ENCODE results near the gene PRSS56. TPM values are rescaled to one million over a fixed set of nuclear protein-coding genes. Genes with fewer than 3 reads are reported as not detected.
"Not testable (repeated sequence)": the region's sequence is repeated elsewhere in the genome, so short reads cannot be mapped to it uniquely, and the experiment has no call there.

The PRSS56 gene
- total and polyA plus RNA-seq, 2 donors (not counting 1 experiment from before 2014, with no cell fraction given): not detected

GRCh38 chr2:232532419-232532818 is 12.2 kb downstream of the PRSS56 start:
- Histone ChIP-seq H3K27ac (ENCODE audit: insufficient read depth, low read length) (no peak overlapping the region), H3K36me3 (ENCODE audit: control insufficient read depth, insufficient read depth, low read length) (no peaks in the 10 kb centered on the region), H3K9ac (ENCODE audit: insufficient read depth, low read length) (no peak overlapping the region), H3K4me2 (ENCODE audit: extremely low read depth, insufficient read depth, low read length) (no peak overlapping the region), H3K79me2 (ENCODE audit: control insufficient read depth, insufficient read depth, low read length) (no peaks in the 10 kb centered on the region), H2AFZ (ENCODE audit: low read length) (no peak overlapping the region), H3K4me1 (ENCODE audit: control insufficient read depth, extremely low read depth, insufficient read depth, low read length) (no peaks in the 10 kb centered on the region), H3K4me3 (replicated peaks in 1 of 4; ENCODE audit: control extremely low read depth in 1 of 4, insufficient read depth in 1 of 4, low read depth in 3 of 4, low read length in 4 of 4) (no peak overlapping the region), H4K20me1 (ENCODE audit: control insufficient read depth, extremely low read depth, insufficient read depth, low read length) (no peaks in the 10 kb centered on the region), H3K9me3 (ENCODE audit: control insufficient read depth, insufficient read depth, low read depth, low read length) (no peaks in the 10 kb centered on the region), H3K27me3 (ENCODE audit: control insufficient read depth, insufficient read depth, low read length) (no peaks in the 10 kb centered on the region)
- TF ChIP-seq CTCF (conservative IDR thresholded peaks at IDR 0.05 in 1 of 2, IDR thresholded peaks at IDR 0.05 in 1 of 2; ENCODE audit: low read depth in 1 of 2, low read length in 2 of 2) (no peak), EZH2 (IDR thresholded peaks at IDR 0.05; ENCODE audit: low read length, missing control alignments) (no peak)
- no peak for DNase-seq (ENCODE audit: low read depth in 2 of 2)

GRCh38 chr2:232532821-232533220 is 12.6 kb downstream of the PRSS56 start:
- DNase-seq (ENCODE audit: low read depth in 2 of 2); H3K4me2 ChIP-seq (ENCODE audit: extremely low read depth, insufficient read depth, low read length); H3K4me1 ChIP-seq (ENCODE audit: control insufficient read depth, extremely low read depth, insufficient read depth, low read length); H3K79me2 ChIP-seq (ENCODE audit: control insufficient read depth, insufficient read depth, low read length); H3K9me3 ChIP-seq (ENCODE audit: control insufficient read depth, insufficient read depth, low read depth, low read length); H3K27me3 ChIP-seq (ENCODE audit: control insufficient read depth, insufficient read depth, low read length); H4K20me1 ChIP-seq (ENCODE audit: control insufficient read depth, extremely low read depth, insufficient read depth, low read length); H3K36me3 ChIP-seq (ENCODE audit: control insufficient read depth, insufficient read depth, low read length); H3K9ac ChIP-seq (ENCODE audit: insufficient read depth, low read length); H2AFZ ChIP-seq (ENCODE audit: low read length); H3K27ac ChIP-seq (ENCODE audit: insufficient read depth, low read length); H3K4me3 ChIP-seq (replicated peaks in 1 of 4; ENCODE audit: control extremely low read depth in 1 of 4, insufficient read depth in 1 of 4, low read depth in 3 of 4, low read length in 4 of 4): not testable (repeated sequence)

GRCh38 chr2:232533944-232534710 is 13.9 kb downstream of the PRSS56 start:
- Histone ChIP-seq H4K20me1 (ENCODE audit: control insufficient read depth, extremely low read depth, insufficient read depth, low read length) (no peaks in the 10 kb centered on the region), H3K27ac (ENCODE audit: insufficient read depth, low read length) (no peak overlapping the region), H3K36me3 (ENCODE audit: control insufficient read depth, insufficient read depth, low read length) (no peaks in the 10 kb centered on the region), H3K4me1 (ENCODE audit: control insufficient read depth, extremely low read depth, insufficient read depth, low read length) (no peaks in the 10 kb centered on the region), H3K9me3 (ENCODE audit: control insufficient read depth, insufficient read depth, low read depth, low read length) (no peaks in the 10 kb centered on the region), H2AFZ (ENCODE audit: low read length) (no peak overlapping the region), H3K27me3 (ENCODE audit: control insufficient read depth, insufficient read depth, low read length) (peaks cover 3% of the 10 kb centered on the region), H3K79me2 (ENCODE audit: control insufficient read depth, insufficient read depth, low read length) (no peaks in the 10 kb centered on the region), H3K9ac (ENCODE audit: insufficient read depth, low read length) (no peak overlapping the region), H3K4me3 (replicated peaks in 1 of 4; ENCODE audit: control extremely low read depth in 1 of 4, insufficient read depth in 1 of 4, low read depth in 3 of 4, low read length in 4 of 4) (no peak overlapping the region), H3K4me2 (ENCODE audit: extremely low read depth, insufficient read depth, low read length) (no peak overlapping the region)
- DNase-seq (ENCODE audit: low read depth in 2 of 2): no peak
- no peak for TF ChIP-seq CTCF (conservative IDR thresholded peaks at IDR 0.05 in 1 of 2, IDR thresholded peaks at IDR 0.05 in 1 of 2; ENCODE audit: low read depth in 1 of 2, low read length in 2 of 2)
- no peak for TF ChIP-seq EZH2 (IDR thresholded peaks at IDR 0.05; ENCODE audit: low read length, missing control alignments)

Measured in fibroblast of lung (primary cell).